Measurements from ENCODE around the gene MALAT1. TPM values are rescaled to one million over a fixed set of nuclear protein-coding genes. Genes with fewer than 3 reads are reported as not detected.
A peak's percentile ranks its signal among the peaks of the same experiment; 100 is the strongest.

MALAT1 gene
- polyA plus RNA-seq, 1 donor from 2014 or later = 3,054 TPM

GRCh38 chr11:65473278-65473860 lies 25.5 kb upstream of the MALAT1 start:
- Mint-ChIP-seq H3K9me3 (no peaks in the 10 kb centered on the region), H3K4me3 (no peak overlapping the region), H3K4me1 (peaks cover 19 to 23% (median 22%) of the 10 kb centered on the region in 3 donors), H3K27me3 (no peaks in the 10 kb centered on the region), H3K27ac (peak overlapping the region in 2 of 3 donors; percentile 46 to 82), H3K36me3 (no peaks in the 10 kb centered on the region)

GRCh38 chr11:65474864-65475263 lies 24.0 kb upstream of the MALAT1 start:
- H3K9me3 Mint-ChIP-seq = no peaks in the 10 kb centered on the region
- no peaks in the 10 kb centered on the region for H3K27me3 Mint-ChIP-seq
- H3K36me3 Mint-ChIP-seq = no peaks in the 10 kb centered on the region
- peaks cover 16 to 18% (median 17%) of the 10 kb centered on the region in 3 donors for H3K4me1 Mint-ChIP-seq
- H3K4me3 Mint-ChIP-seq = peak overlapping the region in 3 of 4 donors; percentile 17 to 86 (median 23)
- H3K27ac Mint-ChIP-seq = peak overlapping the region in 2 of 3 donors; percentile 59 to 83

- H3K27ac Mint-ChIP-seq = peak overlapping the region; percentile 85 to 96 (median 95)
- H3K9me3 Mint-ChIP-seq = no peaks in the 10 kb centered on the region
- H3K36me3 Mint-ChIP-seq = no peaks in the 10 kb centered on the region
- no peaks in the 10 kb centered on the region for H3K27me3 Mint-ChIP-seq
- H3K4me3 Mint-ChIP-seq = peak overlapping the region; percentile 83 to 99 (median 98)
- H3K4me1 Mint-ChIP-seq = peaks cover 13 to 17% (median 14%) of the 10 kb centered on the region in 3 donors
Measured at GRCh38 chr11:65476632-65477148, 22.2 kb upstream of the MALAT1 start.

DNA sequence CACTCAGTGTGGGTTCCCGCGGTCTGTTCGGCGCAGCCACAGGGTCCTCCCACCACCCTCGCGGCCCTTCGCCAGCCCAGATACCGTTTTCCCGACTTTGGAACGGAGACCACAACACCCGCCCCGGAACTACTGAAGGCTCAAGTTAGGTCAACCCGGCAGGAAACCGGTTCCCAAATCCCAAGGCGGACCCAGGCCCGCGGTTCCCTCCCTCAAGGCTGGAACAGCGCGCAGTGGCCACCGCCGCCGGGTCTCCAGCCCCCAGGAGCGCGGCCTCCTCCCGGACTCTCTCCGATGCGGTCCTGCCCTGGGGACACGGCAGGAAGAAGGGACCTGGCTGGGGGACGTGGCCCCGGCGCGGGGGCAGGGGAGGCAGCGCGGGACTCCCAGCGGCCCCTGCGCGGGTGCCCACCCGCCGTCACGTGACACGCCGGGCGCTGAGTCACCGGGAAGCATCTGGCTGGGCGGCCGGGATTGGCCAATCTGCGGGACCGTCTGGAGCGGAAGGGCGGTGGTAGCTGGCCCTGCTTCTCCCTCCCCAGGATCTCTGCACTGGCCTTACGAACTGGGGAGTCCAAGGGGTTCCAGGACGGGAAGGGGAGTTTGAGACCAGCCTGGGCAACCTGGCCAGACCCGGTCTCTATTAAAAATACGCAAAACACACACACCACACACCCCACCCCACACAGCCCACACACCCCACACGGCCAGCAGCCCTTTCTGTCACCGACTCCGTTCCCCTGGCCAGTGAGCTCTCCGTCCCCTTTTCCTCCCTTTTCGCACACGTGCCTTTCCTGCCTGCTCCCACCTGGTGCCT lies 21.5 kb upstream of the MALAT1 start:
- no peaks in the 10 kb centered on the region for H3K36me3 Mint-ChIP-seq
- peaks cover 8 to 12% (median 9%) of the 10 kb centered on the region in 3 donors for H3K4me1 Mint-ChIP-seq
- peak overlapping the region; percentile 83 to 99 (median 98) for H3K4me3 Mint-ChIP-seq
- H3K27me3 Mint-ChIP-seq = no peaks in the 10 kb centered on the region
- no peaks in the 10 kb centered on the region for H3K9me3 Mint-ChIP-seq
- peak overlapping the region; percentile 85 to 99 (median 96) for H3K27ac Mint-ChIP-seq

- Mint-ChIP-seq H3K36me3 (no peaks in the 10 kb centered on the region), H3K9me3 (no peaks in the 10 kb centered on the region), H3K4me1 (peaks cover 8 to 12% (median 9%) of the 10 kb centered on the region in 3 donors), H3K27ac (peak overlapping the region in 2 of 3 donors; percentile 59 to 85), H3K27me3 (no peaks in the 10 kb centered on the region), H3K4me3 (peak overlapping the region in 3 of 4 donors; percentile 51 to 61 (median 52))
Measured at GRCh38 chr11:65478388-65479183, 20.3 kb upstream of the MALAT1 start.

GRCh38 chr11:65479184-65480145 lies 19.4 kb upstream of the MALAT1 start:
- Mint-ChIP-seq H3K4me3 (peak overlapping the region in 3 of 4 donors; percentile 10 to 61 (median 33)), H3K27me3 (no peaks in the 10 kb centered on the region), H3K9me3 (no peaks in the 10 kb centered on the region), H3K36me3 (no peaks in the 10 kb centered on the region), H3K4me1 (peaks cover 8 to 12% (median 9%) of the 10 kb centered on the region in 3 donors), H3K27ac (peak overlapping the region in 2 of 3 donors; percentile 21 to 59)

DNA sequence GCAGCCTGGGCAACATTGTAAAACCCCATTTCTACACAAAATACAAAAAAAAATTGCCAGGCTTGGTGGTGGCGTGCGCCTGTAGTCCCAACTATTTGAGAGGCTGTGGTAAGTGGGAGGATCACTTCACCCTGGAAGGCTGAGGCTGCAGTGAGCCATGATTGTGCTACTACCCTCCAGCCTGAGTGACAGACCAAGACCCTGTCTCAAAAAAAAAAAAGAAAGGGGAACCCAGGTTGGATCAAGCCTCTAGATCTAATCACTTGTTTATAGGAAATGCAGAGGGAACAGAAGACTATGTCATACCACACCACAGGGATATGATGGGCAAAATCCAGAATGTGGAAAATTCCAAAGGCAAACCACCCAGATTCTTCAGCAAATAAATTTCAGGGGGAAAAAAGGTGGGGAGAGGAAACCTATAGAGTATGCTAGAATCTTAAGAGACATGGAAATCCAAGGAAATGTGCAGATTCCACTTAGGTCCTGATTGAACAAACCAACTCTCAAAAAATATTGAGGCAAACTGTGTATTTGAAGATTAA lies 16.5 kb upstream of the MALAT1 start:
- Mint-ChIP-seq H3K4me3 (no peak overlapping the region), H3K36me3 (no peaks in the 10 kb centered on the region), H3K9me3 (no peaks in the 10 kb centered on the region), H3K27me3 (no peaks in the 10 kb centered on the region), H3K4me1 (peaks cover 0 to 11% (median 2%) of the 10 kb centered on the region in 3 donors), H3K27ac (no peak overlapping the region)

- Mint-ChIP-seq H3K4me3 (no peak overlapping the region), H3K27me3 (no peaks in the 10 kb centered on the region), H3K36me3 (no peaks in the 10 kb centered on the region), H3K9me3 (no peaks in the 10 kb centered on the region), H3K27ac (no peak overlapping the region), H3K4me1 (peaks cover 15 to 19% (median 16%) of the 10 kb centered on the region in 3 donors)
Measured at GRCh38 chr11:65485920-65486219, 13.0 kb upstream of the MALAT1 start.

GRCh38 chr11:65486570-65487466 lies 12.0 kb upstream of the MALAT1 start:
- Mint-ChIP-seq H3K9me3 (no peaks in the 10 kb centered on the region), H3K4me3 (no peak overlapping the region)

DNA sequence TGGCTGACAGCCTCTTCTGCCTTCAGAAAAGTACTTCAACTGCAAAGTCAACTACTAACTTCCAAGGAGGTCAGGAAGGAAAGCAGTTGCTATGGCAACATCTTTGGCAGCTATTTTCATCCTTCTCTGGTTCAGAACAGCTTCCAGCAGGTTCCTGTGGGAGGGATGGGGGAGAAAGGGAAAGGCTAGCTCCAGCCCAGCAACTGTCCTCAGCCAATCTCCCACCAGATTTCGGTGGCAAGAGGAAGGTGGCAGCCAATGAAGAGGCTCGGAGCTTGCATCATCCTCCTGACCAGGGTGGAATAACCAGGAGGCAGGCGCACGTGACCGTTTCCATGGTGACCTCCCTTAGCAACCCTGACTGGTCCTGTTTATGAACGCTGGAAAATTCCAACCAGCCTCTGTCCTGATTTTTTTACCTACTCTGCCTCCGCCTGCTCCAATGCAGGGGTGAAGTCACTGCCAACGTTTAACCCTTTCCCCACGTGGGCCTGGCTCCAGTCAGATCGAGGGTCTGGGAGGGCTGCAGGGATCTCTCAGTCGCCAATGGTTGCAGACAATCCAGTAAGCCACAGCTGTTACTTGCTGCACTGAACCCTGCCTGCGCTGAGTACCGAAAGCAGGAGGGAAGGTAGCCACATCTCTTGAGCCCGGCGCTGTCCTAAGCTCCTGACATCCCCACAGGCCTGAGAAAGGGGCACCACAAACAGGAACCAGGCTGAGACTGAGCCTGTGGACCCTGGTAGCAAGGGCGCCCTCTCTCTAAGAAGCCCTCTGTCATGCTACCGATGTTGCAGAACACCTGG lies 11.2 kb upstream of the MALAT1 start:
- H3K4me3 Mint-ChIP-seq = peak overlapping the region in 3 of 4 donors; percentile 33 to 75 (median 46)
- H3K27me3 Mint-ChIP-seq = no peaks in the 10 kb centered on the region
- peaks cover 26 to 36% (median 31%) of the 10 kb centered on the region in 3 donors for H3K4me1 Mint-ChIP-seq
- peak overlapping the region in 1 of 3 donors; percentile 18 for H3K27ac Mint-ChIP-seq
- no peaks in the 10 kb centered on the region for H3K36me3 Mint-ChIP-seq
- no peaks in the 10 kb centered on the region for H3K9me3 Mint-ChIP-seq

More at GRCh38 chr11:65486570-65487466, 12.0 kb upstream of the MALAT1 start:
- Mint-ChIP-seq H3K4me1 (peaks cover 19 to 28% (median 22%) of the 10 kb centered on the region in 3 donors), H3K36me3 (no peaks in the 10 kb centered on the region), H3K27me3 (no peaks in the 10 kb centered on the region), H3K27ac (peak overlapping the region in 1 of 3 donors; percentile 18)

DNA sequence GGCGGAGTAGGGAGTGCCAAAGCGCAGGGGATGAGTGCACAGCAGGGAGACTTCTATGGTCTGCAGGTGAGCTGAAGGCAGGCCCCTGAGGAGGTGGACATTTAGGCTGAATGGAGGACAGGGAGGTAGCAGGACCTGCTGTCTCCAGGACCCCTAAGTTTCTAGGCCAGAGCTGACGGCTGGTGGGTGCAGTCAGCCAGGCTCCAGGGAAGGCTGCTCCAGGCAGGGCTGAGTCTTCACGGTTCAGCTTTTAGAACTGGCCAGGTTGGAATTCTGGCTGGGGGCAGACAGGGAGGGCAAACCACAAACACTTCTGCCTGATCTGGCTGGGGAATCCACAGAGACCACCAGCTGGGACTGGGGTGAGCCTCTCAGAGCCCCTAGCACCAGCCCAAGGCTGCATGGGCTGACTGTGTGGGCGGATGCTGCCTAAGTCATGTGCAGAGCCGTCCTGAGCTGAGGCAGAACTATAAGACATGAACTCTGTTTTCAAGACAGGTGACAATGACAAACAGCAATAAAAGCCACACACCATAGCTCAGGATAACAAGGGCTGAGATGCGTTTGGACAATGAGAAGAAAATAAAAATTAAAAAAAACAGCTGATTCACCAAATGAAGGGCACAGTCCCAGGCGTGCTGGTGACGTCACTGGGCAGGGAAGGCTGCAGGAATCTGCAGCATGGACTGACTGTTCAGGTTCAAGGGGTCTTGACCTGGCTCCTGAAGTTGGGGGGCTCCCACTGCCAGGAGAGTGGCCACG lies 10.4 kb upstream of the MALAT1 start:
- Mint-ChIP-seq H3K27me3 (no peaks in the 10 kb centered on the region), H3K9me3 (no peaks in the 10 kb centered on the region), H3K4me3 (peak overlapping the region in 1 of 4 donors; percentile 33), H3K27ac (peak overlapping the region in 2 of 3 donors; percentile 18 to 59), H3K36me3 (no peaks in the 10 kb centered on the region), H3K4me1 (peaks cover 33 to 44% (median 37%) of the 10 kb centered on the region in 3 donors)

Measured in IgD-negative memory B cell (primary cell).